Spleen (tissue), 7 donors: ENCODE data around the gene TRPM1.

Experiments
- CTCF ChIP-seq, 11 experiments: fragments of 200-600 bp in 7 of 11; fragments of 450-650 bp in 4 of 11; sonication (generic) in 4 of 11; IDR thresholded peaks in 8 of 11; conservative IDR thresholded peaks in 3 of 11; 1 replicate in 7 of 11; 2 replicates in 4 of 11; pipeline versions ENCODE4 v1.4.0 to v1.8.0; 2016 to 2021; ENCODE audit warnings: antibody characterized with exemption in 11 of 11, inconsistent platforms in 4 of 11, mild to moderate bottlenecking in 1 of 11
- POLR2A ChIP-seq, 3 donors: fragments of 450-650 bp; IDR thresholded peaks; one replicate each; pipeline ENCODE4 v1.5.1; 2017; ENCODE audit warnings: antibody characterized with exemption in 3 of 3, mild to moderate bottlenecking in 1 of 3
- POLR2AphosphoS5 ChIP-seq, 3 donors: sonication (generic); formaldehyde crosslinking; IDR thresholded peaks; one replicate each; pipeline ENCODE4 v1.5.1; 2017; ENCODE audit warnings: antibody characterized with exemption in 3 of 3
- donor health status: DM: no; HTN: no; CAD: no; lungs with moderate emphysema.
- donor health status: DM: no; HTN: no; CAD: no.
- donor health status: DM: no; HTN: no; CAD: no.

GRCh38 chr15:31111091-31111647 is 9.6 kb upstream of the TRPM1 start:
- TF ChIP-seq CTCF (IDR thresholded peaks at IDR 0.05 in 8 of 11, conservative IDR thresholded peaks at IDR 0.05 in 3 of 11) = no peak
- no peak for TF ChIP-seq POLR2AphosphoS5 (IDR thresholded peaks at IDR 0.05)
- no peak for TF ChIP-seq POLR2A (IDR thresholded peaks at IDR 0.05)
